Endothelial cell of umbilical vein (primary cell): ENCODE measurements around the gene HERC5. TPM values are rescaled to one million over a fixed set of nuclear protein-coding genes. Genes with fewer than 3 reads are reported as not detected.

ENCODE experiments used
- BruUV-seq: library from RNA; stranded (reverse); fragments of 400-500 nt; replicated peaks from 2 replicates; lab custom pipeline; 2021; lab: Mats Ljungman, UMichigan
- CTCF ChIA-PET: fragments of 300-600, 350-600 bp; sonication (Branson Sonifier 250); formaldehyde crosslinking; loops from one replicate; lab custom pipeline; 2021; ENCODE audit warnings: antibody characterized with exemption, inconsistent platforms; lab: Charles Lee
- POLR2A ChIA-PET: fragments of 300-600, 350-600 bp; sonication (Branson Sonifier 250); formaldehyde crosslinking; loops from one replicate; lab custom pipeline; 2021; ENCODE audit warnings: antibody characterized with exemption, inconsistent platforms; lab: Charles Lee
- DNase-seq: peaks from one replicate; pipeline ENCODE4 v3.0.0-alpha.2; 2011; ENCODE audit warnings: low read depth, low spot score
- FAIRE-seq: peaks from 2 replicates; lab custom pipeline; 2011; peaks lifted over from hg19 to GRCh38; lab: Jason Lieb, UNC
- H2AFZ ChIP-seq: 2 replicates; pipeline ENCODE4 v1.6.0; 2012; ENCODE audit warnings: low read depth, low read length, control low read depth, inconsistent platforms
- H3K27ac ChIP-seq: 2 replicates; pipeline ENCODE4 v1.5.1; 2011; ENCODE audit warnings: low read depth, mild to moderate bottlenecking, control low read depth, low read length, moderate library complexity; ENCODE audit not compliant: insufficient read depth
- H3K27me3 ChIP-seq, 2 experiments: 2 replicates each; pipeline versions ENCODE4 v1.6.0 to v1.6.1; 2011; ENCODE audit warnings: low read length in 2 of 2, mixed read lengths in 1 of 2; ENCODE audit not compliant: control insufficient read depth in 2 of 2, insufficient read depth in 2 of 2
- H3K36me3 ChIP-seq, 2 experiments: 2 replicates in 1 of 2; 3 replicates in 1 of 2; pipeline ENCODE4 v1.5.1; 2011; ENCODE audit warnings: low read length in 2 of 2, mild to moderate bottlenecking in 1 of 2, moderate library complexity in 1 of 2; ENCODE audit not compliant: control insufficient read depth in 2 of 2, insufficient read depth in 2 of 2; ENCODE audit errors: extremely low read depth in 1 of 2
- H3K4me1 ChIP-seq: 3 replicates; pipeline ENCODE4 v1.5.1; 2011; ENCODE audit warnings: mild to moderate bottlenecking, low read length; ENCODE audit not compliant: control insufficient read depth, insufficient read depth; ENCODE audit errors: extremely low read depth
- H3K4me2 ChIP-seq: 2 replicates; pipeline ENCODE4 v1.6.1; 2011; ENCODE audit warnings: low read length, control low read depth, mixed read lengths; ENCODE audit not compliant: insufficient read depth
- H3K4me3 ChIP-seq, 3 experiments: fragments of 200-600 bp in 1 of 3; sonication (generic), shearing (Covaris generic) in 1 of 3; replicated peaks in 1 of 3; 2 replicates each; pipeline ENCODE4 v1.5.1; 2011 to 2016; ENCODE audit warnings: control low read depth in 3 of 3, low read length in 3 of 3, mild to moderate bottlenecking in 2 of 3, inconsistent platforms in 1 of 3, low read depth in 1 of 3, moderate library complexity in 1 of 3; ENCODE audit not compliant: insufficient read depth in 1 of 3
- H3K79me2 ChIP-seq: 2 replicates; pipeline ENCODE4 v1.6.0; 2012; ENCODE audit warnings: low read length, inconsistent platforms; ENCODE audit not compliant: control insufficient read depth, insufficient read depth
- H3K9ac ChIP-seq: replicated peaks from 2 replicates; pipeline ENCODE3; 2011; ENCODE audit warnings: low read length, control low read depth; ENCODE audit not compliant: insufficient read depth; ENCODE audit errors: extremely low read depth
- H3K9me1 ChIP-seq: replicated peaks from 3 replicates; pipeline ENCODE4 v1.6.0; 2011; ENCODE audit warnings: mild to moderate bottlenecking, low read length; ENCODE audit not compliant: control insufficient read depth, insufficient read depth; ENCODE audit errors: extremely low read depth
- H3K9me3 ChIP-seq: replicated peaks from 2 replicates; pipeline ENCODE4 v1.5.1; 2012; ENCODE audit warnings: low read length, inconsistent platforms; ENCODE audit not compliant: control insufficient read depth, insufficient read depth
- H4K20me1 ChIP-seq: replicated peaks from 2 replicates; pipeline ENCODE3; 2011; ENCODE audit warnings: mild to moderate bottlenecking, low read length; ENCODE audit not compliant: control insufficient read depth, insufficient read depth; ENCODE audit errors: extremely low read depth
- CTCF ChIP-seq, 2 donors: IDR thresholded peaks; 1 replicate in 1 of 2; 2 replicates in 1 of 2; pipeline ENCODE4 v1.5.1; 2011; ENCODE audit warnings: low read length in 2 of 2, mild to moderate bottlenecking in 2 of 2, moderate library complexity in 2 of 2, control low read depth in 1 of 2, inconsistent platforms in 1 of 2, low read depth in 1 of 2; ENCODE audit not compliant: insufficient read depth in 1 of 2; ENCODE audit errors: extremely low read depth in 1 of 2
- EZH2 ChIP-seq: IDR thresholded peaks from 2 replicates; pipeline ENCODE4 v1.6.1; 2012; ENCODE audit warnings: borderline replicate concordance, low read depth, mild to moderate bottlenecking, moderate library complexity, low read length, inconsistent platforms; ENCODE audit not compliant: severe bottlenecking
- FOS ChIP-seq: IDR thresholded peaks from 2 replicates; pipeline ENCODE4 v1.6.1; 2011; ENCODE audit warnings: mild to moderate bottlenecking, low read length, moderate library complexity, borderline replicate concordance; ENCODE audit not compliant: insufficient read depth
- GATA2 ChIP-seq: IDR thresholded peaks from 2 replicates; pipeline ENCODE4 v1.7.0; 2011; ENCODE audit warnings: low read depth, mild to moderate bottlenecking, moderate library complexity, mixed read lengths, low read length; ENCODE audit not compliant: insufficient read length, insufficient read depth
- JUN ChIP-seq: IDR thresholded peaks from 2 replicates; pipeline ENCODE4 v1.6.1; 2011; ENCODE audit warnings: borderline replicate concordance, low read depth; ENCODE audit not compliant: insufficient read length, insufficient read depth
- MAX ChIP-seq: IDR thresholded peaks from 2 replicates; pipeline ENCODE4 v1.6.1; 2011; ENCODE audit not compliant: insufficient read depth, insufficient read length
- MYC ChIP-seq: IDR thresholded peaks from one replicate; pipeline ENCODE4 v1.6.1; 2011; ENCODE audit warnings: mild to moderate bottlenecking, low read depth, low read length
- POLR2A ChIP-seq: IDR thresholded peaks from 2 replicates; pipeline ENCODE4 v1.6.1; 2012; ENCODE audit warnings: low read depth, mild to moderate bottlenecking, control low read depth, low read length
- POLR2AphosphoS5 ChIP-seq: IDR thresholded peaks from 2 replicates; pipeline ENCODE4 v1.6.1; 2012; ENCODE audit warnings: low read depth, mild to moderate bottlenecking, control low read depth, low read length, moderate library complexity; ENCODE audit not compliant: insufficient read depth
- dilution Hi-C: fragments of 300-500 bp; cut with MboI; formaldehyde crosslinking; loops from one replicate; pipeline ENCODE4 v1.15.0; 2019; ENCODE audit warnings: low sequenced_read_pairs; ENCODE audit not compliant: extremely low pct_ligation_motif_present
- intact Hi-C: fragments of 100-400 bp; cut with micrococcal nuclease; formaldehyde crosslinking; loops from one replicate; pipeline ENCODE4 v1.10.0; 2022
- polyA plus RNA-seq, 4 experiments: library from polyadenylated mRNA; depleted of rRNA in 3 of 4; stranded (reverse) in 3 of 4; unstranded in 1 of 4; fragments of >200 nt; gene quantifications; 2 replicates each; pipeline versions ENCODE4 v1.2.1 to v1.2.3, GENCODE V29; 2011 to 2012; ENCODE audit warnings: missing spikeins in 1 of 4
- total RNA-seq: library from RNA; stranded (reverse); gene quantifications from 2 replicates; pipeline ENCODE4 v1.2.3, GENCODE V29; 2021

Gene HERC5
- total and polyA plus RNA-seq, 2 donors (not counting 3 experiments of a cell fraction or from before 2014, with no cell fraction given) = 0.19 to 0.91 TPM

- Histone ChIP-seq H3K4me3 (peak overlapping the region; percentile 91 to 93 (median 92)), H3K4me1 (peaks cover 16% of the 10 kb centered on the region), H3K27me3 (no peaks in the 10 kb centered on the region), H3K4me2 (peak overlapping the region; percentile 91), H2AFZ (peak overlapping the region; percentile 69), H3K9me3 (no peaks in the 10 kb centered on the region), H3K27ac (peak overlapping the region; percentile 86), H3K9ac (peak overlapping the region; percentile 92), H3K36me3 (peaks cover 0 to 3% of the 10 kb centered on the region in 2 experiments), H3K9me1 (no peaks in the 10 kb centered on the region), H3K79me2 (peaks cover 26% of the 10 kb centered on the region), H4K20me1 (no peaks in the 10 kb centered on the region)
- DNase-seq (peak; percentile 54), FAIRE-seq (peak; percentile 74)
- intact Hi-C loops (loop anchor here (1.0 to 2.0 kb wide), 3 partner anchors 11 to 490 kb away; partner anchors contain the start of gene HERC5), dilution Hi-C loops (no loop called here)
- ChIA-PET CTCF (interaction anchor here (0.6 to 5.1 kb wide), 11 partner anchors 9 to 500 kb away, joined by 3 to 42 read pairs (median 6); partner anchors contain the start of gene HERC5), POLR2A (no interaction called here)
- no peak for TF ChIP-seq POLR2AphosphoS5
- TF ChIP-seq POLR2A = no peak
- no peak for TF ChIP-seq MYC
- TF ChIP-seq FOS = no peak
- TF ChIP-seq CTCF (IDR thresholded peaks at IDR 0.05; ENCODE audit: extremely low read depth in 1 of 2, insufficient read depth in 1 of 2, low read depth in 1 of 2, low read length in 2 of 2) = no peak
- TF ChIP-seq MAX = no peak
- TF ChIP-seq EZH2 = no peak
- TF ChIP-seq GATA2 = no peak
- no peak for TF ChIP-seq JUN
- TSS peak; percentile 48 for BruUV-seq
Measured at GRCh38 chr4:88522702-88523324, 65.9 kb downstream of the HERC5 start.
